ENCODE measurements around the gene ITIH3. TPM values are rescaled to one million over a fixed set of nuclear protein-coding genes. Genes with fewer than 3 reads are reported as not detected.

The ITIH3 gene
- total RNA-seq, 1 experiment from 2014 or later = not detected

GRCh38 chr3:52816199-52816598 is 21.6 kb downstream of the ITIH3 start:
- POLR2A ChIA-PET = no interaction called here
- H3K4me1 Mint-ChIP-seq (ENCODE audit: insufficient read depth, unreplicated experiment) = no peaks in the 10 kb centered on the region
- H3K9me3 Mint-ChIP-seq (ENCODE audit: unreplicated experiment) = no peaks in the 10 kb centered on the region
- no peaks in the 10 kb centered on the region for H3K27me3 Mint-ChIP-seq (ENCODE audit: insufficient read depth, unreplicated experiment)
- TF ChIP-seq CTCF (IDR thresholded peaks at IDR 0.05; ENCODE audit: unreplicated experiment) = no peak
- H3K4me3 Mint-ChIP-seq (ENCODE audit: unreplicated experiment) = no peak overlapping the region
- no peak for DNase-seq (ENCODE audit: unreplicated experiment)
- no peaks in the 10 kb centered on the region for H3K36me3 Mint-ChIP-seq (ENCODE audit: insufficient read depth, unreplicated experiment)
- CTCF ChIA-PET = interaction anchor here (1.0 to 2.4 kb wide), 3 partner anchors 17 to 67 kb away, joined by 5 to 9 read pairs (median 5); no protein-coding TSS in a partner anchor
- BruUV-seq (replicated peaks) = no TSS peak
- intact Hi-C loops (cut with micrococcal nuclease) = no loop called here
- H3K27ac Mint-ChIP-seq (ENCODE audit: low read depth, unreplicated experiment) = no peak overlapping the region

DNA sequence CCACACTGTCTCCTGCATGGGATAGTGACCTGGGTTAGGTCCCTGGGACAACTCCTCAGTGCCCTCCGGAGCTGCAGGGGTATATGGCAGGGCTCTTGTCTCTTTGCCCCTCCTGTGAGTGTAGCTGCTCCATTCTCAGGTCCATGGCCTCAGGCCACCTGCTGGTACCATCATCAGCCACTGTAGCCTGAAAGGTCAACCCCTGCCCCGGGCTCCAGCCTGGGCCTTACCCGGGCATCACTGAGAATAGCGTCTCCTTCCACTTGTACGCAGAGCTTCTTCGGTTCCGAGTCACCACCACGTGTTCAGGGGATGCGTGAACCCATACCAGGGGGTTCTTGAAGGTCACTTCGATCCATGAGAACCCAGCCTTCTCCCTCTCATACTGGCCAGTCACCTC is 22.1 kb downstream of the ITIH3 start:
- Mint-ChIP-seq H3K9me3 (ENCODE audit: unreplicated experiment) (no peaks in the 10 kb centered on the region), H3K4me1 (ENCODE audit: insufficient read depth, unreplicated experiment) (no peaks in the 10 kb centered on the region), H3K36me3 (ENCODE audit: insufficient read depth, unreplicated experiment) (no peaks in the 10 kb centered on the region), H3K27me3 (ENCODE audit: insufficient read depth, unreplicated experiment) (no peaks in the 10 kb centered on the region), H3K27ac (ENCODE audit: low read depth, unreplicated experiment) (no peak overlapping the region), H3K4me3 (ENCODE audit: unreplicated experiment) (no peak overlapping the region)
- TF ChIP-seq CTCF (IDR thresholded peaks at IDR 0.05; ENCODE audit: unreplicated experiment) = no peak
- CTCF ChIA-PET = interaction anchor here (2.0 to 2.4 kb wide), 2 partner anchors 18 to 22 kb away, joined by 5 to 9 read pairs; no protein-coding TSS in a partner anchor
- no TSS peak for BruUV-seq (replicated peaks)
- intact Hi-C loops (cut with micrococcal nuclease) = no loop called here
- no peak for DNase-seq (ENCODE audit: unreplicated experiment)
- POLR2A ChIA-PET = interaction anchor here (0.6 kb wide), 1 partner anchor 37 kb away, joined by 3 read pairs; no protein-coding TSS in a partner anchor

DNA sequence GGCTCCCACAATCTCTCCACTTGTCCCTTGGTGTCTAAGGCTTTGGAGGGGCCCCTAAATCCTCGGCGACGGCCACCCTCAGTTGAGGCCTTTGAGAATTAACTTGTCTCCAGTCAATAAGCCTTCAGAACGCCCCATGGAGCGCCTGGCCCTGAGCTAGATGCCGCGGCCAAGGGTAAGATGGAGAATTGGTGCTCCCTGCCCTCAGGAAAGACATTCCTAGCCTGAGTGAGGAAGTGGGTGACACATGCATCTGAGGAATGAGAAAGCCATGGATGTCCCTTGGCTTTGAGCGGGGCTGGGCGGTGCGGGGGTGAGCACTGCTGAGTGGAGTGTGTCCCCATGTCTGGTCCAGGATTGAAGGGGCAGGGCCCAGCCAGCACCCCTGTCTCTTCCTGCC is 22.6 kb downstream of the ITIH3 start:
- Mint-ChIP-seq H3K27me3 (ENCODE audit: insufficient read depth, unreplicated experiment) (no peaks in the 10 kb centered on the region), H3K4me1 (ENCODE audit: insufficient read depth, unreplicated experiment) (no peaks in the 10 kb centered on the region), H3K36me3 (ENCODE audit: insufficient read depth, unreplicated experiment) (no peaks in the 10 kb centered on the region), H3K9me3 (ENCODE audit: unreplicated experiment) (no peaks in the 10 kb centered on the region), H3K27ac (ENCODE audit: low read depth, unreplicated experiment) (no peak overlapping the region), H3K4me3 (ENCODE audit: unreplicated experiment) (no peak overlapping the region)
- intact Hi-C loops (cut with micrococcal nuclease) = no loop called here
- BruUV-seq (replicated peaks) = no TSS peak
- ChIA-PET POLR2A (interaction anchor here (0.6 kb wide), 1 partner anchor 37 kb away, joined by 3 read pairs; no protein-coding TSS in a partner anchor), CTCF (interaction anchor here (2.0 kb wide), 1 partner anchor 22 kb away, joined by 5 read pairs; no protein-coding TSS in a partner anchor)
- no peak for DNase-seq (ENCODE audit: unreplicated experiment)
- no peak for TF ChIP-seq CTCF (IDR thresholded peaks at IDR 0.05; ENCODE audit: unreplicated experiment)

DNA sequence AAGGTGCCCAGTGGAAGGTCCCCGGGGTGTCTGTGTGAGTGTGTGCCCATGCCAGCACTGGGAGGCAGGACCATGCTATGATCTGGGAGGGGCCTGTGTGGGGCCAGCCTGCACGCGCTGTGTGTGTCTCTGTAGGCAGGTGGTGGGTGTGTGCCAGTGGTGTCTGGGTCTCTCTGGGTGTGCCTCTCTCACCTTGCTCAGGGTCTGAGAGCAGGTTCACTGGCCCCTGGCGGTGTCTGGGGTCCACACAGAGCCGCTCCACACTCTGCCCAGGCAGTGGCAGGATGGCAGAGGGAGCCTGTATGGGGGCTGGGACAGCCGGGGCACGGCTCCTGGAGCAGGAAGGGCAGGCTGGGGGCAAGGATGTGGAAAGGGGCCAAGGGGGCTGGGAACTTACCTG is 23.3 kb downstream of the ITIH3 start:
- intact Hi-C loops (cut with micrococcal nuclease) = no loop called here
- Mint-ChIP-seq H3K4me1 (ENCODE audit: insufficient read depth, unreplicated experiment) (no peaks in the 10 kb centered on the region), H3K27ac (ENCODE audit: low read depth, unreplicated experiment) (no peak overlapping the region), H3K4me3 (ENCODE audit: unreplicated experiment) (no peak overlapping the region), H3K27me3 (ENCODE audit: insufficient read depth, unreplicated experiment) (no peaks in the 10 kb centered on the region), H3K9me3 (ENCODE audit: unreplicated experiment) (no peaks in the 10 kb centered on the region), H3K36me3 (ENCODE audit: insufficient read depth, unreplicated experiment) (no peaks in the 10 kb centered on the region)
- TF ChIP-seq CTCF (IDR thresholded peaks at IDR 0.05; ENCODE audit: unreplicated experiment) = no peak
- BruUV-seq (replicated peaks) = no TSS peak
- POLR2A ChIA-PET = no interaction called here
- DNase-seq (ENCODE audit: unreplicated experiment) = no peak
- CTCF ChIA-PET = no interaction called here

All from MCF 10A (cell line).